SH-SY5Y (cell line): Measurements from ENCODE around the gene KLF4.

ENCODE experiments used
- GATA2 ChIP-seq: IDR thresholded peaks from 2 replicates; pipeline ENCODE4 v1.6.1; 2011; ENCODE audit warnings: mild to moderate bottlenecking, low read depth, low read length
- GATA3 ChIP-seq: IDR thresholded peaks from 2 replicates; pipeline ENCODE4 v1.6.1; 2011; ENCODE audit warnings: low read depth, mild to moderate bottlenecking, low read length, moderate library complexity

- TF ChIP-seq GATA2 (no peak), GATA3 (no peak)
These were observed 26.9 kb downstream of the KLF4 start for GRCh38 chr9:107462691-107463090.
